Renal cortex interstitium (tissue), 11 donors: ENCODE results near the gene CCR9. TPM values are rescaled to one million over a fixed set of nuclear protein-coding genes. Genes with fewer than 3 reads are reported as not detected.

Experiments
- DNase-seq, 11 donors: peaks; one replicate each; pipeline ENCODE4 v3.0.0-alpha.2; 2013; ENCODE audit warnings: low read depth in 9 of 11, low spot score in 4 of 11; ENCODE audit errors: extremely low read depth in 1 of 11
- polyA plus RNA-seq, 3 donors: library from polyadenylated mRNA; unstranded; fragments of 120-200 nt; gene quantifications; one replicate each; pipeline ENCODE4 v1.2.1, GENCODE V29; 2013; ENCODE audit not compliant: insufficient read length in 3 of 3

CCR9 gene
- polyA plus RNA-seq, 3 donors, result 0.08 to 0.09 TPM; not detected in 1

DNA sequence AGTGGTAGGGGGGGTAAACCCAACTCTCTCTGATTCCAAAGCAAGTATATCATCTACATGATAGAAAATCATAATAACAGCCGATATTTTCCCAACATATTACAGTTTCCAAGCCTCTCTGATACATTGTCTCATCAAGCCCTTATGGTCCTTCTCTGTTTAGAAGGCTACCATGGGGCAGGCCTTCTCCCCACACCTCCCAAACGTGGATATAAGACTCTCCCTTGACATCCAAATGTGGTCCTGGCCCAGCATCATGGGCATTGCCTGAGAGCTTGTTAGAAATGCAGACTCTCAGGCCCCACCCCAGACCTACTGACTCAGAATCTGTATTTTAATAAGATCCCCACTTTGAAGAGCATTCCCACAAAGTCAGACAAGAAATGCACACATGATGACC, 17.7 kb upstream of the CCR9 start:
- DNase-seq, result no peak

DNA sequence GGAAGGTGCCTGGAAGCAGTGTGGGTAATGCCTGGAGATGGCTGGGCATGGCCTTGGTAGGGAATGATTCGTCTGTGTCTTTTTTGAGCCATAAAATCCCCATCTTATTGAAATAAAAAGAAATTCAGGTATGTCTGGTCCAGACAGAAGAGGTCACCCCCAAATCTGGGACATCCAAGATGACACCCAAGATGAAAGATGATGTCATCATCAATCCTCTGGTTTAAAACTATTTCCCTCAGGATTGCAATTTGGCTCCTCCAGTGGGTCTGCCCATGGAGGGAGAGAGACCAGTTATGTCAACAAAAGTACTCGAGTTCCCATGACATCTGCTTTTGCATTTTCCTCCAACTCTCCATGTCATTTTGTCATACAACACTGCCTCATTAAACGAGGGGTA, 16.7 kb upstream of the CCR9 start:
- DNase-seq, result no peak

DNA sequence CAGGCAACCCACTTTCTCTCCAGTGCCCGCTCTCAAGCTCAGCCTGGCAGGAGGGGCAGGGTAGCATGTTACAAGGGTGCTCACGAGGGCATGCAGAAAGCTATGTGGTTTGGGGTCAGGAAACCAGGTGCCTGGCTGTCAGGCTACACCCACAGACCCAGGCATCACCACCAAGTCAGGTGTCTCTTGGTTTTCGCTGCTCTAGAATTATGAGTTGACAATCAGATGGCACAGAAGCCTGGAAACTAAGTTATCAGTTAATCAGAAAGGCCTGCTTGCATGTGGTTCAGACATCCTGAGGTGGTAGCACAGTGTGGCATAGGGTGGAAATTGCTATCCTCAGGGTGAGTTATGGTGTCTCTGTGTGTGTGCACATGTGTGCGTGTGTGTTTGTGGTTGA, 16.2 kb upstream of the CCR9 start:
- DNase-seq, result no peak

DNA sequence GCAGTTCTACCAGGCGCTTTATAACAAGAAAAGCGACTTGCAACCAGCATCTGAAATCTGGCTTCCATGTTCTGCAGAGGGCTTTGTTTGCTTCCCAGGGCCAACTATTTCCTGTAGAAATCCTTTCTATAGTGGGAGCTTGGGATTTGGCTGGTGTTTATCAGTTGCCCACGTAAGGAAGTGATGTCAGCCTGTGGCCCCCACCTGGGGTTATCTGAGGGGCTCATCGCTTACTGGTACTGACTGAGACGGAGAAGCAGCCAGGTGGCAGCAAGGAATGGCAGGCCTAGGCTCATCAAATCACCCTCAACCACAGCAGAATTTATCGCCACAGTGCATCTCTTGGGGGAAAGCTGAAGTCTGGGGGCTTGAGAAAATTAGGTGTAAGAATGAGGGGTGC, 14.6 kb upstream of the CCR9 start:
- no peak for DNase-seq

DNA sequence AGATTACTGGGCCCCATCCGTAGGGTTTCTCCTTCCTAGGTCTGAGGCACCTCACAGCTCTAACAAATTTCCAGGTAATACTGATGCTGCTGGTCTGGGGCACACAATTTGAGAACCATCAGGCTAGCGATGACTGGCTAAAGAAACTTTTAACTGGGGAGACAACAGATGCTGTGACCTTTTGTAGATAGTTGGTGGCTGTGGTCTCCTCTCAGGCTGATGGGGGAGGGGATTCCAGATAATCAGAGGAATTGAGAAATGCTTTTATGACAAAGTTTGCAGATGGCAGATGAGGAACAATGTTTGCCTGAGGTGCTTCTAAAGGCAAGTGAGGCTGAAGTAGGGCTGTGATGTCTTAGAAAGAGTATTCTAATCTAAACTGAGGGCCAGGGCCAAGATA, 13.8 kb upstream of the CCR9 start:
- DNase-seq, result no peak

DNA sequence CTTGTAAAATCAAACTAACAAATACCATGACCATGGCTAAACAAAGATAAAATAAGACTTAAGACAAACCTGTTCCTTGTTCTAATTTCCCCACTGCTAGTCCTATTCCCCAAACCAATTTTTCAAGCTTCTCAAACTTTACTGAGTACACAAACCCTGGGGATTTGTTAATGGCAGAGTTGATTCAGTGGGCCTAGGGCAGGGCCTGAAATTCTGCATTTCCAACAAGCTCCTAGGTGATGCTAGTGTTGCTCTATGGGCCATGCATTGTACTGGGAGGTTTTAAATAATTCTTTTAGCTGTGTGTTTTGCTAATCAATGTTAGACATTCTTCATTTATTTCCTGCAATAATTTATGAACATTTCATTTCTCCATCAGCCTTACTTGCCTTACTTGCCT, 13.3 kb upstream of the CCR9 start:
- DNase-seq, result no peak

DNA sequence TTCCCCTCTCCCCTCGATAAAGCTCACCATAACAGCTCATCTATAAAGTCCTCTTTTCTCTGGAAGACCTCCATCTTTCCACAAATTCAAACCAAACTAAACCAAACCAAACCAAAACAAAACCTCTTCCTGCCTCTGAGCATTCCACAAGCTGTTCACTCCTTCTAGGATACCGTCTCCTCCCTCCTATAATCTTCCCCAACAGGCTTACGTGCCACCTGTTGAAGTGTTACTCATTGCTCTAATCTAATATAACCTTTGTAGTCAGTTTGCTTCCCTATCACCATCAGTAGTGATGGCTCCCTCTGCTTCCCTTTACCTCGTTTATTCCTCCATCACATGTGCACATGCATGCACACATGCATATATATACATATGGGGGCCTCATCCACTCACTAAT, 12.7 kb upstream of the CCR9 start:
- no peak for DNase-seq

DNA sequence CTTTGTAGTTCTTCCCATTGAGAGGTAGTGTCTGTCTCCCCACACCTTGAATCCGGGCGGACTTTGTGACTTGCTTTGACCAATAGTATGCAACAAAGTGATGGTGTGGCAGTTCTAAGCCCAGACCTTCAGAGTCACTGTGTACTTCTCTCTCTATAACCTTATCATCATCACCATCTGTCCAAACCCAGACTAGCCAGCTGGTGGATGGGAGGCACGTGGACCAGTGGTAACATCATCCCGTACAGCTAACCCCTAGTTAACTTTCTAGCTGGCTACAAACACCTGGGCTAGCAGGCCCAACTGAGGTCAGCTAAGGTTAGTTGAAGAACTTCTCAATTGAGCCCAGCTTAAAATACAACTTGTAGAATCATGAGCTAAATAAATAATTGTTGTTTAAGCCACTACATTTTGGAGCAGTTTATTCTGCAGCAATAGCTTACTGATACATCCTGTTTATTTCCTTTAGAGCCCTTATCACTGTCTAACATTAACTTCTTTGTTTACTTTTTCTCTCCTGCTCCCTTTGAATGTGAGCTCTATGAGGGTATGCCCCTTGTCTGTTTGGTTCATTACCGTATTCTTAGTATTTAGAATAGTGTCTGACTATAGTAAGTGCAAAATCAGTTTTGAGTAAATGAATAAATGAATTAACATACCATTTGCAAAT, 11.5 kb upstream of the CCR9 start:
- DNase-seq, result no peak

DNA sequence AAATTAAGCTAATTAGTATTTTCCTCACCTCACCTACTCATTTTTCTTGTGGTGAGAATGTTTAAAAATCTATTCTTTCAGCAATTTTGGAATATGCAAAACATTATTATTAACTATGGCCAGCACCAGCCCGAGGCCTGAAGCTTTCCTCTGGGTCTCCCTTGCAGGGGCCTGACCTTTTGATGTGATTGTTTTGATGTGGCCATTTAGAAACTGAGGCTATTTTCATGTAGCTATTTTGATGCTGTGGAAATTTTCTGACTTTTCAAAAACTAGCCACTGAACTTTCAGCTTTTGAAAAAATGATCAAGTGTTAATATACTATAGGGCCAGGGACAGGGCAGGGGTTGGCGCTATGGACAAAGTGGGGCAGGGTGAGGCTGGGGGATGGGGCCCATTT, 8.2 kb upstream of the CCR9 start:
- DNase-seq, result no peak

DNA sequence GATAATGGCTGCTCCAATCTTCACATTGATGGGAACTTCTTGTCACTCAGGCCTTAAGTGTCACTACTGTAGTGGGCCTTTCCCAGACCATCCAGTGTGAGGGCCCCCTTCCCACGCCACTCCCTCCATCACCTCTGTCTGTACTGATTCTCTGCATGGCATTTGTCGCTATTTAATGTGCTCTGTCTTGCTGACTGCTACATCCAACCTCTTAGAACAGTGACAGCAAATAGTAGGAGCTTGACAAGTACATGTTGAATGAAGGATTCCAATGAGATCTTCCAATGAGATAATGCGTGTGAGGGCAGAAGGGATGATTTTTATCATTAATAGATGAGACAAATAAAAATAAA, 5.6 kb upstream of the CCR9 start:
- DNase-seq, result no peak

DNA sequence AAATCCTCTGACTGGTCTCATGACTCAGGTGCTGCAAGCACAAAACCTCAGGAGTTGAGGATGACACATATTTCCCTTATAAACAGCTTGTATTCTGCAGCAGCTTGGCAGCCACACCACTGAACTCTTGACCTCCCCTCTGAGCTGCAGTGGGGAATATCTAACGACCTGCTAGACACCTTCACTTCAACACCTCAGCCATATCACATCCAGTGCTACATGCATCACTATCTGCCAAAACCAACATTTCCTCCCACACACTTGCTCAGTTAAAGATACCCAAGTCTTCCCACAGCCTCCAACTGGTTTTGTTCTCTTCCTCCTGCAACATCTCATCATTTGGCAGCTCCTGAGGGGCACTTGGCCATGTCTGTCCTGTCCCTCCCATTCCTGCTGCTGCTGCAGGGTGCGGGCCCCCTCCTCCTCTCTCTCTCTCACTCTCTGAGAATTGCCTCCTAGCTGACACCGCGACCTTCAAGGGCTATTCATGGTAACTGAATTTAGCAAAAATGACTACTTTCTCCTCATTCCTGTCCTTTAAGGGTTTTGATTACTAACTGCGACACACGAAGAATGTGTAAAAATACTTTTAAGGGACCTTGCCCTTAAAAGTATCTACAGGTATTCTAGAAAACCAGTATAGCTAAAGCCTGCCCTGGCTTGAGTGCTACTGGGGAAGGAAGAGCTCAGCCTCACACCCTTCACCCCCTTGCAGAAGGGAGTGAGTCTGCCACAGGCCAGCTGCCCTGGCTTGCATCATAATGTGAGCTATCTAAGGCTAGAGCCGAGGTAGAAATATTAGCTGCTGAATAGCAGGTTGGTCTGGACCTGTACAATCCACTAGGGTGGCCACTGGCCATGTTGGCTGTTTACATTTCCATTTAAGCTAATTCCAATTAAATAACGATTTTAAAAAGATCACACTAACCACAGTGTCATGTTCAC, 5.0 kb upstream of the CCR9 start:
- DNase-seq, result no peak

DNA sequence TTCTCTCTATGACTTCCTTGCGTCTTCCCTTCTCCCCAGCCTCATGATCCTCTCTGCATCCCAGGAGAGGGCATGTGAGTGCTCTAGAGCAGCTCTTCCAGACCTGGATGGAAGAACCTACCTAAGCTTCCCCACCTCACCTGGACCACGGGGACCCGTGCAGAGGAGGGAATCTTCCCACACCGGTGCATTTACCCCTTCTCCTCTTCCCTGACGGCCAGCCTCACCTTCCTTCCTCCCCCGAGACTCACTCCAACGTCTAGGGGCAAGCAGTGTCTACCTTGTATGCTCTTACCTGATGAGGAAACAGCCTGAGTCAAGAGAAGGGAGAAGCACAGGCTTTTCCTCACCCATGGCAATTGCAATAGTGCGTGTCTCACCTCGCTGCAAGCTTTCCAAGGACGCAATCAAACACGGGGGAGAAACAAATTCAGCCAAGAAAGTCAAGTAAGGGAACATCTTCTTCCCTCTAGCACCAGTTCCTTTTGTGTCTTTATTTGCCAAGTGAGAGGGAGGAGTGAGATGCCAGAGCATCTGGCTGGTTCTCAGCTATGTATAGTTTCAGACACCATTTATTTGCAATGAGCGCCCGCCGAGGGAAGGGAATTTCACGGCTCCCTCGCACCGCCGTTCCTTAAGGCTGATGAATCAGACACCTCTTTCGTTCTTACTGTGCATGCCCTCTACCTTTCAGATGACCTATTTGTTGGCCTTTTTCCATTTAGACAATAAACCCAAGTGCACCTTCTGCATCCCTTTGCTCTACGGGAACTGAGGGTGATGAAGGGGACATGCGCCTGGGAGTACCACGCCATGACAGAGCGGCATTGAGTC, 1.8 kb upstream of the CCR9 start:
- DNase-seq, result no peak

DNA sequence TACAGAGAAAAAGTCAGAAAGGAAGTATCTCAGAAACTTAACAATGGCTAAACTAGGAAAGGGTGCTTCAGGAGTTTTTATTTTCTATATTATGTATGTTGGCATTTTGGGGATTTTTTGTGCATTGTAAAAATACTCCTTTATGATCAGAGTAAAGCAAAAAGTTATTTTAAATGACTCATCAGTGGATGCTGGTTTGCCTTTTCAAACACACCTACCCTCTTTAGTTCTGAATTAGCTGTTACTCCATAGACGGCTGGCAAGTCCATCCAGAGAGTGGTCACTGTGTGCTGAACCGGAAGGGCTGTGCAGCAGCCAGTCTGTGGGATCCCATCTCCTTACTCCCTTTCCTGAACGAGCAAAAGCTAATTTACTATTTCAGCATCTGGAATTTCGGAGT, 942 bp downstream of the CCR9 start:
- DNase-seq, result no peak

DNA sequence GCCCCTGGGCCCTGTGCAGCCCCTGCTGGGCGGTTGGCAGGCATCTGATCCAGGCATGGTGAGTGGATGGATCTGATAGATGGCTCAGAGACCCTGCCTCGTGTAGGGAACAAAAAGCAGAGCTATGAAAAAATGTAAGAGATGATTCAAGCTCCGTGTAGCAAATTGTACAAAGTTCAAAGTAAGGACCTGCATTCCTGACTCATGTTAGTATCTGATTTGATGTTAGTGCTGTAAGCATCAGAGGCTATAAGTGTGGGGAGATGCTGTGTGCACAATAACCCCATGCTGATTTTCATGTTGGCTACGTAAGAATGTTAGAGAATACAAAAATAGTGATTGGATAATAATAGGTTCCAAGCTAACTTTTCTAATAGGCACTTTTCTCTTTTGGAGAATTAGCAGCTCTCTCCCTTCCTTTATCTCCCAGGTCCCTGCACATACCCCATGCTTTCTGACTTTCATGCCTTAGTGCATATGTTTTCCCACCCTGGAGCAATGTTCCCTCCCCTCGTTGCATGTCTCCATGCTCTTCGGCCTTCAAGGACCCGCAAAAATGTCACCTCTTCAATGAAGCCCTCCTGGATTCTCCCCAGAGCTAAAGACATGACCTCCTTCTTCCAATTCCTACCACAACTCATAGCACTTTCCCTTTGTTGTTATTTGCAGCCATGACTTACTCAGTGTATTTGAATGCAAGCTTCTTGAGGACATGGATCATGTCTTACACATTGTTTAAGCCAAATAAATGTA, 1.6 kb downstream of the CCR9 start:
- DNase-seq, result no peak

DNA sequence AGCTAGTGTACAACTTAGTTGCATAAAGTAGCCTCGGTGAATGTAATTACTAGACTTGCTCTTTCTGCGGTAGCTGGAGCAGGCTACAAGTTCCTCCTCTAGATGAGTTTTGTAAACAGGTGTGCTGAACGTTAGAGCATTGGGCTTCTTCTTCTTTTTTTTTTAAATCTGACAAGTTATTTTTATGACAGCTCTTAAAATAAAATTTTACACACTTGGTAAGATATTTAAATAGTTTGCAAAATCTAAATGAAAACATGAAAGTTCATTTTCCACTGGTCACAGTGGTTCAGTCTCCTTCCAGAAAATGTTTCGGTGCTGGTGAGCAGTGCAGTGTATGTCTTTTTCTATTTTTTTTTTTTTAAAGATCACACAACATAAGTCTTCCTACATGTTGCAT, 3.0 kb downstream of the CCR9 start:
- no peak for DNase-seq

DNA sequence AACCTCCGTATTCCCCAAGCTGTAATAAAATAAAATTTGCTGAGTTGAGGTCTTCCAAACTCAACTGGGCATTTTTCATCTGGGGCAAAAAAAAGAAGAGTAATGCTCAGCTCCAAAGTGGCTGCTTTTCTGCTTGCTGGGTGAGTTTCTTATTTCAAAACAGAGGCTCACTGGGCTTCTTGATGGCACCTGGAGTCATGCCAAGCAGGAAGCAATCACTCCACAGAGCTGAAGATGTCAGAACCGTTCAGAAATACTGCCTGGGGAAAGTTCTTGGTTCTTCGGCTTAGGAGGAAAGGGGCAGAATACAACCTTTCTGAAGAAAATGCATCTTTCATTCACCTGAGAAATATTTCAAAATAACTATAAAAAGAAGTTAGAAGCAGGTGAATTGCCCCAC, 4.1 kb downstream of the CCR9 start:
- DNase-seq, result peak in 9 of 11 donors; percentile 2 to 22 (median 8)

DNA sequence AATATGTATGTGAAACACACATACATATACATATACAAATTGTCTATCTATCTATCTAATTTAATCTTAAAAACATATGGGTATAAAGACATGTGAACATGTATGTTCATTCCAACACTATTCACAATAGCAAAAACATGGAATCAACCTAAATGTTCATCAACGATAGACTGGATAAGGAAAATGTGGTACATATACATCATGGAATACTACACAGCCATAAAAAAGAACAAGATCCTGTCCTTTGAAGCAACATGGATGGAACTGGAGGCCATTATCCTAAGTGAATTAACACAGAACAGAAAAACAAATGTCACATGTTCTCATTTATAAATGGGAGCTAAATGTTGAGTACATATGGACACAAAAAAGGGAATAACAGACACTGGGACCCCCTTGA, 5.8 kb downstream of the CCR9 start:
- no peak for DNase-seq

DNA sequence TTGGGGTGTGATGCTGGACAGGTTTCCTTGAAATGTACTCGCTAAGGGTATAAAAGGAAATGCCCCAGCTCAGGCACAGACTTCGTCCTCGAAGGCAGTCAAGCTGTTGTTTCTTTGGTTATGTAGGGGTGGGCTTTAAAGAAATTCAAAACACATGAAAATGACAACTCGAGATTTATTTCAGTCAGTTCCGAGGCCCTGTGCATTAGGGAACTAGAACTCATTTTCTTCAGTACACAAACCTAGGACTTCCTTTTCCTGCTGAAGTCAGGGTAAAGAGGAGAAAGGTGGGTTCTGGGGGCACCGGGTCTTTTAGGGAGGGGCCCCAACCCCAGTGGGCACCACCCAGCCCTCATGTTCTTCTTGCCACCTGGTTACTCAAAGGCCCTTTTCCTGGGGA, 7.7 kb downstream of the CCR9 start:
- no peak for DNase-seq
